ENCODE results near the gene SGMS1. TPM values are rescaled to one million over a fixed set of nuclear protein-coding genes. Genes with fewer than 3 reads are reported as not detected.

SGMS1 gene
- polyA plus RNA-seq, 3 donors = 53.2 to 57.3 (median 54.7) TPM

GRCh38 chr10:50613726-50614443 is 9.9 kb downstream of the SGMS1 start:
- no peak for DNase-seq (ENCODE audit: low read depth in 3 of 3, low spot score in 2 of 3)

- DNase-seq (ENCODE audit: low read depth in 3 of 3, low spot score in 2 of 3) = no peak
Measured at GRCh38 chr10:50613150-50613549, 10.6 kb downstream of the SGMS1 start.

- no peak for DNase-seq (ENCODE audit: low read depth in 3 of 3, low spot score in 2 of 3)
Measured at GRCh38 chr10:50610368-50610767, 13.4 kb downstream of the SGMS1 start.

- DNase-seq (ENCODE audit: low read depth in 3 of 3, low spot score in 2 of 3) = no peak
Measured at GRCh38 chr10:50607356-50607925, 16.3 kb downstream of the SGMS1 start.

GRCh38 chr10:50605951-50606270 is 17.8 kb downstream of the SGMS1 start:
- no peak for DNase-seq (ENCODE audit: low read depth in 3 of 3, low spot score in 2 of 3)

- no peak for DNase-seq (ENCODE audit: low read depth in 3 of 3, low spot score in 2 of 3)
Measured at GRCh38 chr10:50605269-50605950, 18.3 kb downstream of the SGMS1 start.

GRCh38 chr10:50604809-50605208 is 18.9 kb downstream of the SGMS1 start:
- no peak for DNase-seq (ENCODE audit: low read depth in 3 of 3, low spot score in 2 of 3)

GRCh38 chr10:50604049-50604640 is 19.6 kb downstream of the SGMS1 start:
- no peak for DNase-seq (ENCODE audit: low read depth in 3 of 3, low spot score in 2 of 3)

- DNase-seq (ENCODE audit: low read depth in 3 of 3, low spot score in 2 of 3) = no peak
Measured at GRCh38 chr10:50603151-50603850, 20.5 kb downstream of the SGMS1 start.

GRCh38 chr10:50601974-50602373 is 21.8 kb downstream of the SGMS1 start:
- DNase-seq (ENCODE audit: low read depth in 3 of 3, low spot score in 2 of 3) = no peak

GRCh38 chr10:50600831-50601477 is 22.8 kb downstream of the SGMS1 start:
- no peak for DNase-seq (ENCODE audit: low read depth in 3 of 3, low spot score in 2 of 3)

GRCh38 chr10:50600286-50600685 is 23.5 kb downstream of the SGMS1 start:
- DNase-seq (ENCODE audit: low read depth in 3 of 3, low spot score in 2 of 3) = no peak

GRCh38 chr10:50596897-50597296 is 26.9 kb downstream of the SGMS1 start:
- DNase-seq (ENCODE audit: low read depth in 3 of 3, low spot score in 2 of 3) = no peak

GRCh38 chr10:50596456-50596855 is 27.3 kb downstream of the SGMS1 start:
- no peak for DNase-seq (ENCODE audit: low read depth in 3 of 3, low spot score in 2 of 3)

GRCh38 chr10:50595785-50596184 is 28.0 kb downstream of the SGMS1 start:
- DNase-seq (ENCODE audit: low read depth in 3 of 3, low spot score in 2 of 3) = no peak

GRCh38 chr10:50593523-50594376 is 30.0 kb downstream of the SGMS1 start:
- no peak for DNase-seq (ENCODE audit: low read depth in 3 of 3, low spot score in 2 of 3)

GRCh38 chr10:50592961-50593418 is 30.8 kb downstream of the SGMS1 start:
- DNase-seq (ENCODE audit: low read depth in 3 of 3, low spot score in 2 of 3) = no peak

- no peak for DNase-seq (ENCODE audit: low read depth in 3 of 3, low spot score in 2 of 3)
Measured at GRCh38 chr10:50590935-50591334, 32.8 kb downstream of the SGMS1 start.

- no peak for DNase-seq (ENCODE audit: low read depth in 3 of 3, low spot score in 2 of 3)
Measured at GRCh38 chr10:50586740-50587088, 37.0 kb downstream of the SGMS1 start.

All from right renal cortex interstitium (tissue), 3 donors.